HG02588 (cell line): Measurements from ENCODE around the gene PDGFRB.

Experiments used
- ATAC-seq: cut with Tn5 transposase; IDR thresholded peaks from one replicate; pipeline ENCODE4 v1.9.1; 2021; ENCODE audit warnings: mild to moderate bottlenecking, moderate library complexity; ENCODE audit not compliant: unreplicated experiment

PDGFRB gene

DNA sequence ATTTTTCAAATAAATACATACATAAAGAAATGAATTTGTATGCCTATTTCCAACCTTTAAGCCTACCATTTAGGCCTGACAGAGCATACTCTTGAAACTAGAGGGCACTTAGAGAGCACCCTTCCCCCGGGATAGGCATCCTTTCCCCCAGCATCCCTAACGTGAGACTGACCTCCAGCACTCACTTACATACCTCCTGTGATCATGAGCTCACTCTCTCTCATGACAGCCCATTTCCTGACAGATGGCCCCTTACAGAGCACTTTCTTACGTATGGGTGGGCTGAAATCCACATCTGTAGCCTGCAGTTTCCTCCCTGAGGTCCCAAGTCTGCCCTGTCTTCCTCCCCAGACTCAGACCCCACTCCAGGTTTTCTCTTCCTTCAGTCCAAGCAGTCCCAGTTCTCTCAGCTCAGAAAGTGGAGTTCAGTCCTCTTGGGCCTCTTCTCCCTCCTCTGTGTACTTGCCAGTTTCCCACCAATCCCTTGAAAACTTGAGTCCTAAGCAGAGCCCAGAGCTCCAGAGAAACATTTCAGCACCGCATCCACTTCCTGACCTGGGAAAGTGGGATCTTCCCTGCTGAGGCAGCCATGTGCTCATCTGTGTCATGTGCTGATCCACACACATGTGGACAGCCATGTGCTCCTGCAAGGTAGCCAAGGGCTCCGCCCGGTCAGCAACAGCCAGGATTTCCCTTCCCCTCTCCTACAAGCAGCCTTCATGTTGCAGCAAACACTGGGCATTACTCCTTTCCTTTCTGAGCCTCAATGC, 8.8 kb upstream of the PDGFRB start:
- ATAC-seq: no peak

DNA sequence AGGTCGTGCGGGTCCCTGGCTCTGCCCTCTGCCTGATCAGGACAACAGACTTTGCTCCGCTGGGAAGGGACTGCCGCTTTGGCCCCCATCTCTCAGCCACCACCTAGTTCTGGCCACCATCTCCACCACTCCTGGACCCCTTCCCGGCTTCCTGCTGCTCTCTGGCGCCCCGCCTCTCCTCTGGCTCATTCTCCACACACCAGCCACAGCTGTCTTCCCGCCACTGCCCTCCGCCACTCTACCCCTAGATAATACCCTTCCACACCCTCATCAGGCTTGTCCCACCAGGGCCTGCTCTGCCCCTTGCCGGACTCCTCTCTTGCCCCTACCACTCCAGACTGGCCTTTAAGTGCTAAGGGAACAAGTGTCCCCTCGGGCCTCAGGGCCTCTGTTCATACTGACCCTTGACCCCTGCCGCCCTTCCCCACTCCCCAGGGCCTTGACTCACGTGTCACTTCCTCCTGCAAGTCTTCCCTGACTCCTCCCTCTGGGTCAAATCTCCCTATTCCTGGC, 8.0 kb upstream of the PDGFRB start:
- no peak for ATAC-seq

DNA sequence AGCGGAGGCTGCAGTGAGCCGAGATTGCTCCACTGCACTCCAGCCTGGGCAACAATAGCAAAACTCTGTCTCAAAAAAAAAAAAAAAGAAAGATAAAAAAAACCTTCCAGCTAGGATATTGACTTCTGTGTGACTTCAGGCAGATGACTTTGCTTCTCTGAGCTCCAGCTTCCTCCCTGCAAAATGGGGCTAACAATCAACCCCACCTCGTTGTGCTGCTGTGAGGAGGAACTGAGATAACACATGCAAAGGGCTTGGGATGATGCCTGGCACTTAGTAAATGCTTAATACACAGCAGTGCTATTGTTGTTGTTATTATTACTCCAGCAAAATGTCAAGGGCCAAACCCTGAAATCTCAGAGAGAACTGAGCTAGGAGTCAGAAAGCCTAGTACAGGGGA, 7.4 kb upstream of the PDGFRB start:
- no peak for ATAC-seq

DNA sequence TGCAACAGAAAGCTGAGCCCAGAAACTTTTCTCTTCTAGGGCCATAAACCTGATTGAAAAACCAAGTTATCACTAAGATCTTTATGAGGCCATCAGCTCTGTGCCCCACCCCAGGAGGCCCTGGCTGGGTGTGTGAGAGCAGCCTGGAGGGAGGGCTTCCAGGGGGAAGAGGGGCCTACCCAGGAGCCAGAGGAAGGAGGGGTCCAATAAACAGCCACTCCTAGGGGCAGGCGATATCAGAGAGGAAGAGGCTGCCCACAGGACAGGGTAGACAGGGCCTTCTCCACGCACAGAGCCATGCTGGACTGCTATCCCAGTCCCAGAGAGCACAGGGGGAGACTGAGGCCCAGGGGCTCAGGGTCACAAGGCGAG, 6.5 kb upstream of the PDGFRB start:
- no peak for ATAC-seq

- no peak for ATAC-seq
Observed at GRCh38 chr5:150161242-150162141, 5.8 kb upstream of the PDGFRB start.

GRCh38 chr5:150160448-150161081, 4.9 kb upstream of the PDGFRB start:
- ATAC-seq: no peak

GRCh38 chr5:150159741-150160179, 4.1 kb upstream of the PDGFRB start:
- ATAC-seq: no peak

GRCh38 chr5:150159031-150159430, 3.4 kb upstream of the PDGFRB start:
- no peak for ATAC-seq

GRCh38 chr5:150158170-150158949, 2.7 kb upstream of the PDGFRB start:
- no peak for ATAC-seq

GRCh38 chr5:150157168-150157567, 1.5 kb upstream of the PDGFRB start:
- ATAC-seq: no peak

DNA sequence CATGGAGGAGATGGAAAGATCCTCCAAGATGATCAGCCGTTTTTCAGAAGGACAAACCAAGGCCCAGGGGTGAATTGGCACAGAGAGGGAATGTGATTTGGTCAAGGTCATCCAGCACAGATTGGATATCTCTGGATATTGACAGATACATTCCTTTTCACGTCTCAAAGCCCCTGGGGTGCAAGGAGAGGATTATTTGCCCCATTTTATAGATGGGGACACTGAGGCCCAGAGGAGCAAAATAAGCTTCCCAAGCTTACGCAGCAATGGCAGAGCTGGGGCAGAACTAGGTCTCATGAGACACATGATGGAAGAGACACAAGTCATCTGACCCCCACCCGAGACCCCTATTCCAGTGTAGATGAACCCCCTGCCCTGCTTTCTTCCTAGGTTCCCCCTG, 895 bp upstream of the PDGFRB start:
- no peak for ATAC-seq

DNA sequence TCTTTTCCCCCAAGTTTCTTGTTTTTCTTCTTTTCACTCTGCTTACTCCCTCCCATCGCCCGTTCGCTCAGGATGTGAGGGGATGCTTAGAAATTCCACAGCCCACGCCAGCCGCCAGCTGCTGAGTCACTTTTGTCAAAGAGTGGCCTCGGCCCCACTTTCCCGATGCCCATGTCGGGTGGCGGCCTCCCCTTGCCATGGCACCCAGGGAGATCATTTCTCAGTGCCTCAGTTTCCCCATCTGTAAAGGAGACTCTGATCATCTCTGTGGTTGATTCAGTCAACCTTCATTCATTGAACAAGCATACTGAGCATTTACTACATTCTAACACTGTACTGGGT, 353 bp upstream of the PDGFRB start:
- no peak for ATAC-seq

- ATAC-seq: no peak
Observed at GRCh38 chr5:150154618-150155128, 972 bp downstream of the PDGFRB start.

DNA sequence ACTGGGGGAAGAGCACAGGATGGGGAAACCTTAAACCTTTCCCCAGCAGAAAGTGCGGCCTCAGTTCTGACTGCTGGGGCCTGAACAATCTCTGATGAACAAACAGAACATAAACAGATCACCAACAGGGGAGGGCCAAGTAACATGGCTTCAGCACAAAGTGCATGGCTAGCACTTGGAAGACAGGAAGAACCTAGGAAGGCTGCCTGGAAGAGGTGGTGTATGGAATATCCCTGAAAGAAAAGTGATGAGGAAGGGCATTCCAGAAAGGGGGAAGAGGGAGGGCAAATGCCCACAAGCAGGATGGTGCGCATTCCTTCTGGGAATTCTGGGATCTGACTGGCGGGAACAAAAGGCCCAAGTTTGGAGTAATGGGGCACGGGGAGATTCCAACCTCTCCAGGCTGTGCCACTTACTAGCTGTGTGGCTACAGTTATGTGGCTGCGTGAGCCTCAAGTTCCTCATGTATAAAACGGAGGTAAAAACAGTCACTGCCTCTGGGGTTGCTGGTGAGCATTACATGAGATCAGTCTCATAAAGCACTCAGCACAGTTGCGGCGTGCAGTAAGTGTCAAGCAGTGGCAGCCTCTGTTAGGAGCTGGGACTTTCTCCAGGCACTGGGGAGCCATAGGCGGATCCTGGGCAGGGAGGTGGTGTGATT, 1.6 kb downstream of the PDGFRB start:
- no peak for ATAC-seq

GRCh38 chr5:150153483-150153882, 2.2 kb downstream of the PDGFRB start:
- no peak for ATAC-seq

DNA sequence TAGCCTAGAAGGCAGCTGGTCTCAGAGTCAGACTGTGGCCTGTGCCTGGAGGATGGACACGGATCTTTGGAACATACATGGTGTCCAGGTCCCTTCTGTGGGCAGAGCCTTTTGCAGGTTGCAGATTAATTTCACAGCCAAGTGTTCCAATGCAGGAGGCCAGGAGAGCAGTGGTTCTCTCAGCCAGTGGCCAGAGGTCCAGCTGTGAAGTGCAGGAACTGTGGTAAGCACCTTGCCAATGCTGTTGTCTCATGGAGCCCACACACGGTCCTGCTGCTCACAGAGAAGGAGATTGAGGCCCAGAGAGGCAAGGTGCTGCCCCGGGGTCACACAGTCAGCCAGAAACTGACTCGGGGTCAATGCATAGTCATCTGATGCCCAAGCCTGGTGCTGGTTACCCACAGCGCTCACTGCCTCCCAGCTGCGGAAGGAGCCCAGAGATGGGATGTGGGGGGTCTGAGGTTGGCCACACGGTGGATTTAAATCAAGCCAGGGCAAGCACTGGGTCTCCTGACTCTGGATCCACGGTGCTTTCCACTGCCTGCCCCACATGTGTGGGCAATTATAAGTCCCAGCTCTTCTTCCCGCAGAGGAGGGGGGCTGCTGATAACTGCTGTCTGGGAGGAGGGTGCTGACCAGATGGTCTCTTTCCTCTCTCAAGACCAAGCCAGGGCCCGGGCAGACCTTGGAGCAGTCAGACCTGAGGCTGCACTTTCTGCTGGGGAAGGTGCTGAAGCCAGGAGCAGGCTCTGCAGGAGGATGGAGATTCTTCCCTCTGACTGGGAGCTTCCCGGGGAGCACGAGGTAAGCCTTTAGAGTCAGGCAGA, 2.8 kb downstream of the PDGFRB start:
- no peak for ATAC-seq

- no peak for ATAC-seq
Observed at GRCh38 chr5:150149618-150150017, 6.0 kb downstream of the PDGFRB start.

DNA sequence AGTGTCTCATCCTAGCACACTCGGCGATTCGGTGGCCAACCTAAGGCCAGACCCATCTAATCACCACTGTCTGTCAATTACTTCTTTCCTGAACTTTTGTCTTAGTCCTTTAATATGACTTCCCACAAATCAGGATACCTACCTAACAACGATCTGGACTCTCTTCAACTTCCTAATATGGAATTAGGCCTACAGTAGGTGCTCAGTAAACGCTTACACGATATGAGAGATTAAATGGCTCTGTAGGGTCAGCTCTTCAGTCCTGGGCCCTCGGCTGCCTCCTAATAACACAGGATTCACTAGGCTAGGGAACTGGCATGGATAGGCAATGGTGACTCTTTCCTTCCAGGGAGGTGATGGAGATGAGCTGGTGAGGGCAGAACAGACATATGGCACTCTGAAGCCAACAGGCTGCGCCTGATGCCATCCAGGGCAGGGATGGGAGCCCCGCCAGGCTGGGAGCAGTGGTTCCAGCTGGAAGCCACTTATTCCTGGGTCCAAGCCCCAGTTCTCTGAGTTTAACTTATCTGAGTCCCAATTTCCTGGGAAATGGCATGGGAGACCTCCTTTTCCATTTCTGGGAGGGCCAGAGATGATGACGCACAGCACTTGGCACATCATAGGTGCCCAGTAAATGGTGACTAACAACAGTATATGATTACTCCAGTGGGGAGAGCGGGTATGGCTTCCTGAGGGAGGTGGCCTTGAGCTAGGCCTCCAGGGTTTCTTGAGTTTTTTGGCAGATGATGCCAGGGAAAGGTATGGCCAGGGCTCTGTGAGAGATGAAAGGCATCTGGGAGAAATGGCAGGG, 7.3 kb downstream of the PDGFRB start:
- ATAC-seq: no peak
